ENCODE results near the gene CS. TPM values are rescaled to one million over a fixed set of nuclear protein-coding genes. Genes with fewer than 3 reads are reported as not detected.

The CS gene
- total RNA-seq, 5 donors from 2014 or later (not counting 1 experiment from before 2014, with no cell fraction given), result 135 to 166 (median 159) TPM

GRCh38 chr12:56236091-56236490 lies 64.0 kb downstream of the CS start:
- Mint-ChIP-seq H3K36me3 (peaks cover 5% of the 10 kb centered on the region), H3K4me1 (no peaks in the 10 kb centered on the region), H3K4me3 (no peak overlapping the region), H3K9me3 (no peaks in the 10 kb centered on the region), H3K27ac (no peak overlapping the region), H3K27me3 (no peaks in the 10 kb centered on the region)
- Histone ChIP-seq H3K36me3 (ENCODE audit: control insufficient read depth in 2 of 2, extremely low read depth in 1 of 2, insufficient read depth in 1 of 2, low read length in 1 of 2) (peaks cover 14 to 18% of the 10 kb centered on the region in 2 donors), H3K27ac (ENCODE audit: low read length) (no peak overlapping the region), H3K9me3 (no peaks in the 10 kb centered on the region), H3K27me3 (replicated peaks in 1 of 2; ENCODE audit: control insufficient read depth in 2 of 2, extremely low read depth in 1 of 2, insufficient read depth in 2 of 2, low read length in 1 of 2) (no peaks in the 10 kb centered on the region), H3K4me1 (ENCODE audit: control insufficient read depth in 1 of 2, extremely low read depth in 1 of 2, insufficient read depth in 2 of 2, low read length in 2 of 2) (no peaks in the 10 kb centered on the region), H3K4me3 (ENCODE audit: control insufficient read depth in 1 of 2, extremely low read depth in 1 of 2, low read length in 1 of 2) (no peak overlapping the region)
- POLR2A ChIA-PET, result interaction anchor here in 1 of 2 donors (0.5 kb wide), 1 partner anchor 16 kb away, joined by 3 read pairs; no protein-coding TSS in a partner anchor
- ATAC-seq (replicated peaks in 1 of 4), result no peak
- CTCF ChIA-PET, result no interaction called here
- 92% methylated on average over 5 of the region's 6 CpGs for WGBS (ENCODE audit: insufficient coverage)
- DNase-seq, result no peak

GRCh38 chr12:56234746-56235436 lies 65.2 kb downstream of the CS start:
- CTCF ChIA-PET, result no interaction called here
- no peaks in the 10 kb centered on the region for H3K4me1 ChIP-seq (ENCODE audit: control insufficient read depth in 1 of 2, extremely low read depth in 1 of 2, insufficient read depth in 2 of 2, low read length in 2 of 2)
- Mint-ChIP-seq H3K27me3 (no peaks in the 10 kb centered on the region), H3K36me3 (peaks cover 3% of the 10 kb centered on the region), H3K9me3 (no peaks in the 10 kb centered on the region), H3K27ac (no peak overlapping the region), H3K4me1 (no peaks in the 10 kb centered on the region), H3K4me3 (no peak overlapping the region)
- H3K4me3 ChIP-seq (ENCODE audit: control insufficient read depth in 1 of 2, extremely low read depth in 1 of 2, low read length in 1 of 2), result no peak overlapping the region
- no peak overlapping the region for H3K27ac ChIP-seq (ENCODE audit: low read length)
- H3K27me3 ChIP-seq (replicated peaks in 1 of 2; ENCODE audit: control insufficient read depth in 2 of 2, extremely low read depth in 1 of 2, insufficient read depth in 2 of 2, low read length in 1 of 2), result no peaks in the 10 kb centered on the region
- POLR2A ChIA-PET, result interaction anchor here in 1 of 2 donors (0.7 kb wide), 1 partner anchor 20 kb away, joined by 7 read pairs; no protein-coding TSS in a partner anchor
- DNase-seq, result no peak
- H3K36me3 ChIP-seq (ENCODE audit: control insufficient read depth in 2 of 2, extremely low read depth in 1 of 2, insufficient read depth in 1 of 2, low read length in 1 of 2), result peaks cover 4 to 9% of the 10 kb centered on the region in 2 donors
- no peak for ATAC-seq (replicated peaks in 1 of 4)
- H3K9me3 ChIP-seq, result no peaks in the 10 kb centered on the region
- 79% methylated on average over 7 of the region's 16 CpGs for WGBS (ENCODE audit: insufficient coverage)

DNA sequence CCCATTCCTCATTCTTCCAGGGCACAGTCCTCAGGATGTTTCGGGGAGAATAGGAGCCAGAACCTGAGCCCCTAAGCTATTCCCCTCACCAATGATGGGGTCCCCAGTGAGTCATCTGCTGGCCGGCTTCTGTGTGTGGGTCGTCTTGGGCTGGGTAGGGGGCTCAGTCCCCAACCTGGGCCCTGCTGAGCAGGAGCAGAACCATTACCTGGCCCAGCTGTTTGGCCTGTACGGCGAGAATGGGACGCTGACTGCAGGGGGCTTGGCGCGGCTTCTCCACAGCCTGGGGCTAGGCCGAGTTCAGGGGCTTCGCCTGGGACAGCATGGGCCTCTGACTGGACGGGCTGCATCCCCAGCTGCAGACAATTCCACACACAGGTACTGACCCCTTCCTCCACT lies 68.9 kb downstream of the CS start:
- ATAC-seq (replicated peaks in 1 of 4), result no peak
- peaks cover 0 to 4% of the 10 kb centered on the region in 2 donors for H3K36me3 ChIP-seq (ENCODE audit: control insufficient read depth in 2 of 2, extremely low read depth in 1 of 2, insufficient read depth in 1 of 2, low read length in 1 of 2)
- DNase-seq, result no peak
- WGBS (ENCODE audit: insufficient coverage), result 91% methylated on average over 10 of the region's 11 CpGs
- ChIA-PET CTCF (interaction anchor here in 1 of 2 donors (0.6 kb wide), 1 partner anchor 195 kb away, joined by 3 read pairs; no protein-coding TSS in a partner anchor), POLR2A (interaction anchor here in 1 of 2 donors (0.6 kb wide), 1 partner anchor 402 kb away, joined by 3 read pairs; the partner anchor contains the start of gene DNAJC14)
- Mint-ChIP-seq H3K27me3 (no peaks in the 10 kb centered on the region), H3K4me3 (no peak overlapping the region), H3K4me1 (no peaks in the 10 kb centered on the region), H3K36me3 (peaks cover 2% of the 10 kb centered on the region), H3K9me3 (no peaks in the 10 kb centered on the region), H3K27ac (no peak overlapping the region)
- no peaks in the 10 kb centered on the region for H3K4me1 ChIP-seq (ENCODE audit: control insufficient read depth in 1 of 2, extremely low read depth in 1 of 2, insufficient read depth in 2 of 2, low read length in 2 of 2)
- H3K9me3 ChIP-seq, result no peaks in the 10 kb centered on the region
- H3K27me3 ChIP-seq (replicated peaks in 1 of 2; ENCODE audit: control insufficient read depth in 2 of 2, extremely low read depth in 1 of 2, insufficient read depth in 2 of 2, low read length in 1 of 2), result no peaks in the 10 kb centered on the region
- no peak overlapping the region for H3K27ac ChIP-seq (ENCODE audit: low read length)
- no peak overlapping the region for H3K4me3 ChIP-seq (ENCODE audit: control insufficient read depth in 1 of 2, extremely low read depth in 1 of 2, low read length in 1 of 2)

DNA sequence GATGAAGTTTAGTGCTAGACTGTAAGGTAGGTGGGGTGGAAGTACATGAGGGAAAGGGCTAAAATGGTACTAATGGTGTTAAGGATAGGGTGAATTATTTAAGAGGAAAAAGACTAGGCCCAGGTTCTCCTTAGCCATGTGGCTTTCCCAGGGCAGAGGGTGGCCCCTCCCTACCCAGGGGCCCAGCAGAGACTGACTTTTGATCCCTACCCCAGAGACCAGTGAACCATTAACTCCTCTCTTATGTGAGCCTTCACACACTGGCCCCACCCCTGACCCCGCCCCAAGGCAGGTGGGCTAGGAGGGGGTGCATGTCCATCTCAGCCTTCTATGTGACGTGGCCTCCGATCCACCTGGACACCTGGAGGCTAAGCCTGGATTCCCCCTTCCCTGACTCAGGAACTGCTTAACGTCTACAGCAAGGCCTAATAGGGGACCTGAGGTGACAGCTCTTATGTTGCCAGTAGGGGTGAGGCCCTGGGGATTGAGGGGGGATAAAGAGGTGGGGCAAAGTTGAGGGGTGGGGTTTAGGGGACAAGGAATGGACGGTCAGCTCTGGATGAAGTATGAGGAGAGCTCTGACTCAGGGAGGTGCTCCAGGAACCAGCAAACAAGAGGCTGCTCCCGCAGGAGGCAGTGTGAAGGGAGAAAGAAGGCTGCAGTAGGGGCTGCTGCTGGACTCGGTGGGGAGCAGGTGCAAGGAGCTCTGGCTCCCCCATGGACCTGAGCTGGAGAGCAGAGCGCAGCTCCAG lies 69.5 kb downstream of the CS start:
- Mint-ChIP-seq H3K27ac (no peak overlapping the region), H3K9me3 (no peaks in the 10 kb centered on the region), H3K36me3 (peaks cover 2% of the 10 kb centered on the region), H3K4me3 (no peak overlapping the region), H3K4me1 (peaks cover 0 to under 1% (median under 1%) of the 10 kb centered on the region in 3 donors), H3K27me3 (no peaks in the 10 kb centered on the region)
- Histone ChIP-seq H3K36me3 (ENCODE audit: control insufficient read depth in 2 of 2, extremely low read depth in 1 of 2, insufficient read depth in 1 of 2, low read length in 1 of 2) (peaks cover 0 to 4% of the 10 kb centered on the region in 2 donors), H3K4me3 (ENCODE audit: control insufficient read depth in 1 of 2, extremely low read depth in 1 of 2, low read length in 1 of 2) (no peak overlapping the region), H3K9me3 (no peaks in the 10 kb centered on the region), H3K27ac (ENCODE audit: low read length) (no peak overlapping the region), H3K27me3 (replicated peaks in 1 of 2; ENCODE audit: control insufficient read depth in 2 of 2, extremely low read depth in 1 of 2, insufficient read depth in 2 of 2, low read length in 1 of 2) (no peaks in the 10 kb centered on the region), H3K4me1 (ENCODE audit: control insufficient read depth in 1 of 2, extremely low read depth in 1 of 2, insufficient read depth in 2 of 2, low read length in 2 of 2) (no peaks in the 10 kb centered on the region)
- ChIA-PET POLR2A (interaction anchor here (0.6 to 0.7 kb wide), 3 partner anchors 9 to 472 kb away, joined by 3 to 9 read pairs (median 5); partner anchors contain the start of gene DNAJC14 (in 1 of the 2)), CTCF (no interaction called here)
- DNase-seq (no peak), ATAC-seq (replicated peaks in 1 of 4) (no peak)
- WGBS (ENCODE audit: insufficient coverage), result 84% methylated on average over 6 of the region's 8 CpGs

- no peak for ATAC-seq (replicated peaks in 1 of 4)
- Histone ChIP-seq H3K9me3 (no peaks in the 10 kb centered on the region), H3K4me3 (ENCODE audit: control insufficient read depth in 1 of 2, extremely low read depth in 1 of 2, low read length in 1 of 2) (no peak within 1 kb of the TSS), H3K36me3 (ENCODE audit: control insufficient read depth in 2 of 2, extremely low read depth in 1 of 2, insufficient read depth in 1 of 2, low read length in 1 of 2) (peaks cover 0 to 4% of the 10 kb centered on the region in 2 donors), H3K4me1 (ENCODE audit: control insufficient read depth in 1 of 2, extremely low read depth in 1 of 2, insufficient read depth in 2 of 2, low read length in 2 of 2) (peaks cover 0 to 4% of the 10 kb centered on the region in 2 experiments), H3K27ac (ENCODE audit: low read length) (no peak within 1 kb of the TSS), H3K27me3 (replicated peaks in 1 of 2; ENCODE audit: control insufficient read depth in 2 of 2, extremely low read depth in 1 of 2, insufficient read depth in 2 of 2, low read length in 1 of 2) (no peaks in the 10 kb centered on the region)
- Mint-ChIP-seq H3K4me3 (no peak within 1 kb of the TSS), H3K36me3 (peaks cover 2% of the 10 kb centered on the region), H3K4me1 (peaks cover 5 to 7% (median 7%) of the 10 kb centered on the region in 3 donors), H3K27me3 (no peaks in the 10 kb centered on the region), H3K9me3 (no peaks in the 10 kb centered on the region), H3K27ac (no peak within 1 kb of the TSS)
- DNase-seq, result no peak
- CTCF ChIA-PET, result no interaction called here
- POLR2A ChIA-PET, result interaction anchor here in 1 of 2 donors (0.6 to 0.7 kb wide), 2 partner anchors 8 to 473 kb away, joined by 5 to 9 read pairs; no protein-coding TSS in a partner anchor
- 67% methylated on average over 1 of the region's 4 CpGs for WGBS (ENCODE audit: insufficient coverage)
Observed at GRCh38 chr12:56229916-56230431, 70.2 kb downstream of the CS start, which contains the start of gene SLC39A5. Gene SLC39A5 (plus strand): TSS chr12:56230051. CDS start chr12:56231275, 1,224 bp downstream.

GRCh38 chr12:56229082-56229481 lies 71.0 kb downstream of the CS start:
- DNase-seq (no peak), ATAC-seq (replicated peaks in 1 of 4) (no peak)
- no peak overlapping the region for H3K27ac Mint-ChIP-seq
- H3K9me3 ChIP-seq, result no peaks in the 10 kb centered on the region
- H3K27me3 Mint-ChIP-seq, result no peaks in the 10 kb centered on the region
- CTCF ChIA-PET, result no interaction called here
- no peaks in the 10 kb centered on the region for H3K27me3 ChIP-seq (replicated peaks in 1 of 2; ENCODE audit: control insufficient read depth in 2 of 2, extremely low read depth in 1 of 2, insufficient read depth in 2 of 2, low read length in 1 of 2)
- no peaks in the 10 kb centered on the region for H3K9me3 Mint-ChIP-seq
- 100% methylated on average over 2 of the region's 7 CpGs for WGBS (ENCODE audit: insufficient coverage)
- H3K4me3 ChIP-seq (ENCODE audit: control insufficient read depth in 1 of 2, extremely low read depth in 1 of 2, low read length in 1 of 2), result no peak overlapping the region
- no peak overlapping the region for H3K27ac ChIP-seq (ENCODE audit: low read length)
- H3K4me3 Mint-ChIP-seq, result no peak overlapping the region
- peaks cover 11 to 13% (median 13%) of the 10 kb centered on the region in 3 donors for H3K4me1 Mint-ChIP-seq
- H3K4me1 ChIP-seq (ENCODE audit: control insufficient read depth in 1 of 2, extremely low read depth in 1 of 2, insufficient read depth in 2 of 2, low read length in 2 of 2), result peaks cover 3 to 13% of the 10 kb centered on the region in 2 experiments
- H3K36me3 ChIP-seq (ENCODE audit: control insufficient read depth in 2 of 2, extremely low read depth in 1 of 2, insufficient read depth in 1 of 2, low read length in 1 of 2), result peaks cover 0 to 4% of the 10 kb centered on the region in 2 donors
- H3K36me3 Mint-ChIP-seq, result peaks cover 2% of the 10 kb centered on the region
- POLR2A ChIA-PET, result no interaction called here
